CD14-positive monocyte (primary cell): ENCODE measurements around the gene ATG4C. TPM values are rescaled to one million over a fixed set of nuclear protein-coding genes. Genes with fewer than 3 reads are reported as not detected.
"Not testable (repeated sequence)": the region's sequence is repeated elsewhere in the genome, so short reads cannot be mapped to it uniquely, and the experiment has no call there.

Experiments used
- DNase-seq, 3 donors: peaks; one replicate each; pipeline ENCODE4 v3.0.0-alpha.2; 2011 to 2022
- H2AFZ ChIP-seq: 2 replicates; pipeline ENCODE4 v1.6.0; 2012; ENCODE audit warnings: mild to moderate bottlenecking, low read depth, low read length, inconsistent platforms; ENCODE audit not compliant: insufficient read depth, poor library complexity, severe bottlenecking
- H3K27ac ChIP-seq, 2 donors: 1 replicate in 1 of 2; 2 replicates in 1 of 2; pipeline ENCODE4 v1.5.1; 2012 to 2013; ENCODE audit warnings: low read length in 2 of 2, control low read depth in 1 of 2, inconsistent platforms in 1 of 2, low read depth in 1 of 2, mild to moderate bottlenecking in 1 of 2
- H3K27me3 ChIP-seq, 2 donors: one replicate each; pipeline versions ENCODE4 v1.6.0 to v1.6.1; 2011 to 2013; ENCODE audit warnings: low read length in 2 of 2; ENCODE audit not compliant: control insufficient read depth in 2 of 2, insufficient read depth in 2 of 2
- H3K36me3 ChIP-seq, 2 donors: replicated peaks in 1 of 2; 1 replicate in 1 of 2; 2 replicates in 1 of 2; pipeline versions ENCODE4 v1.5.1 to v1.6.1; 2012 to 2013; ENCODE audit warnings: low read length in 2 of 2, control low read depth in 1 of 2, inconsistent platforms in 1 of 2, mild to moderate bottlenecking in 1 of 2; ENCODE audit not compliant: insufficient read depth in 2 of 2, control insufficient read depth in 1 of 2
- H3K4me1 ChIP-seq, 2 donors: 1 replicate in 1 of 2; 2 replicates in 1 of 2; pipeline versions ENCODE4 v1.5.1 to v1.6.1; 2012 to 2013; ENCODE audit warnings: low read length in 2 of 2, control low read depth in 1 of 2, inconsistent platforms in 1 of 2, mild to moderate bottlenecking in 1 of 2, moderate library complexity in 1 of 2; ENCODE audit not compliant: insufficient read depth in 2 of 2, control insufficient read depth in 1 of 2
- H3K4me2 ChIP-seq: replicated peaks from 2 replicates; pipeline ENCODE3; 2012; ENCODE audit warnings: low read length, moderate library complexity, mild to moderate bottlenecking; ENCODE audit not compliant: poor library complexity, severe bottlenecking; ENCODE audit errors: extremely low read depth
- H3K4me3 ChIP-seq, 3 experiments: fragments of 200-600 bp in 1 of 3; sonication (generic) in 1 of 3; replicated peaks in 1 of 3; 1 replicate in 2 of 3; 2 replicates in 1 of 3; pipeline ENCODE4 v1.5.1; 2011 to 2013; ENCODE audit warnings: low read length in 3 of 3, mild to moderate bottlenecking in 3 of 3, control low read depth in 2 of 3, low read depth in 2 of 3, inconsistent platforms in 1 of 3, moderate library complexity in 1 of 3
- H3K79me2 ChIP-seq: 2 replicates; pipeline ENCODE4 v1.6.0; 2012; ENCODE audit warnings: mild to moderate bottlenecking, control low read depth, inconsistent platforms, low read length, moderate library complexity; ENCODE audit not compliant: insufficient read depth
- H3K9ac ChIP-seq: 2 replicates; pipeline ENCODE4 v1.6.0; 2017; ENCODE audit warnings: low read length, mild to moderate bottlenecking; ENCODE audit not compliant: insufficient read depth, poor library complexity, severe bottlenecking
- H3K9me3 ChIP-seq, 2 donors: replicated peaks in 1 of 2; 1 replicate in 1 of 2; 2 replicates in 1 of 2; pipeline versions ENCODE4 v1.5.1 to v1.6.1; 2012 to 2013; ENCODE audit warnings: low read length in 2 of 2, control low read depth in 1 of 2; ENCODE audit not compliant: control insufficient read depth in 1 of 2, insufficient read depth in 1 of 2
- H4K20me1 ChIP-seq: 2 replicates; pipeline ENCODE4 v1.6.0; 2012; ENCODE audit warnings: mild to moderate bottlenecking, low read length, control low read depth, moderate library complexity; ENCODE audit not compliant: insufficient read depth
- H3K27ac Mint-ChIP-seq, 7 donors: one replicate each; pipeline ENCODE4 v1.8.0; 2020; ENCODE audit warnings: mild to moderate bottlenecking in 7 of 7, mixed read lengths in 7 of 7, moderate library complexity in 6 of 7, inconsistent platforms in 2 of 7
- H3K27me3 Mint-ChIP-seq, 3 donors: one replicate each; pipeline ENCODE4 v1.8.0; 2021 to 2022; ENCODE audit warnings: low read depth in 3 of 3, mild to moderate bottlenecking in 3 of 3, mixed read lengths in 3 of 3, moderate library complexity in 3 of 3, inconsistent platforms in 1 of 3
- H3K36me3 Mint-ChIP-seq, 2 donors: one replicate each; pipeline ENCODE4 v1.8.0; 2020; ENCODE audit warnings: mixed read lengths in 2 of 2, inconsistent platforms in 1 of 2, mild to moderate bottlenecking in 1 of 2
- H3K4me1 Mint-ChIP-seq: one replicate; pipeline ENCODE4 v1.8.0; 2020; ENCODE audit warnings: mild to moderate bottlenecking, mixed read lengths
- H3K4me3 Mint-ChIP-seq, 2 donors: one replicate each; pipeline ENCODE4 v1.8.0; 2020; ENCODE audit warnings: mild to moderate bottlenecking in 2 of 2, mixed read lengths in 2 of 2, moderate library complexity in 1 of 2
- H3K9me3 Mint-ChIP-seq, 7 donors: one replicate each; pipeline ENCODE4 v1.8.0; 2020 to 2022; ENCODE audit warnings: mixed read lengths in 7 of 7, mild to moderate bottlenecking in 6 of 7, moderate library complexity in 6 of 7, inconsistent platforms in 2 of 7
- WGBS: methylation state at CpG from one replicate; pipeline ENCODE4 v1.1.5; 2013; ENCODE audit warnings: missing lambda C conversion rate; ENCODE audit not compliant: insufficient coverage; 5-methylcytosine and 5-hydroxymethylcytosine counted together
- intact Hi-C, 2 donors: fragments of 100-400 bp; cut with micrococcal nuclease; formaldehyde crosslinking; loops; one replicate each; pipeline versions ENCODE4 v1.15.0 to v1.15.1; 2023
- polyA plus RNA-seq, 3 donors: library from polyadenylated mRNA; depleted of rRNA in 1 of 3; unstranded in 2 of 3; stranded (reverse) in 1 of 3; fragments of 300-500 nt in 2 of 3; fragments of >200 nt in 1 of 3; fragmentation: Illumina TruSeq in 2 of 3; gene quantifications; 1 replicate in 2 of 3; 2 replicates in 1 of 3; pipeline ENCODE4 v1.2.3, GENCODE V29; 2012 to 2021
- TF ChIP-seq, protein P1 (sequence below): fragments of 200-600 bp; IDR thresholded peaks from one replicate; pipeline ENCODE4 v1.8.0; 2022; ENCODE audit warnings: antibody characterized with exemption, mild to moderate bottlenecking

ATG4C gene
- polyA plus RNA-seq, 3 donors = 5.7 to 19.1 (median 17.5) TPM

DNA sequence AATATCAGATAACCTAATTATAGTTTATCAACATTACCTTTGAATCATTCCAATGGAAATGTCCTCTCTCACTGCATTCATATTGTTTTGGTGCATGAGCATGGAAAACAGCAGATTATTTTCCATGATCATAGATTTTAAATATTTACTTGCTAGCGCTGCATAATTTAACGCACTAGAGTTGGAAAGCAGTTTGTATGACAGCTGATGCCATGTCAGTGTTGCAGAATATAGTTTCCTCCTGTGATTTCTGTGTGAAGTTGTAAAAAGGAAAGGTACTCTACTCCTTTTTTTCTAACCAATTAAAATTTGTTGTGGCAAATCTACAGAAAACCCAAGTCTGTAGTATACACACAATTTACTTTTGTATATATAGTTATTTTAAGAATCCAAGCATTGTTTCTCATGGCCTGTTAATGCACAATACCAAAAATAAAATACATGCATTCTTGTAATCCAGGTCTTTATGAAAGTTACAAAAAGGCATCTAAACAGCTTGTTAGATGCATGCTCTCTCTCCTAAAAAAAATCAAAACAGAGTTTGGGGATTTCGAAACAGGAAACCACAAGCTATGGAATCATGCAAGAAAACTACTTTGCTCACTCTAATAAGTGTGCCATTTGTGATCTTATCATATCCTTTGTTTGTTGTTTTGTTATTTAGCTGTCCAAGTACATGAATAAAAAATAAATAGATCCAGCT, 1.9 kb upstream of the ATG4C start:
- Mint-ChIP-seq H3K27me3 (peaks cover 2 to 10% (median 2%) of the 10 kb centered on the region in 3 donors), H3K9me3 (no peaks in the 10 kb centered on the region), H3K27ac (peak overlapping the region in 2 of 7 donors; percentile 8 to 15), H3K4me1 (peaks cover 22% of the 10 kb centered on the region), H3K36me3 (peaks cover 0 to 2% of the 10 kb centered on the region in 2 donors), H3K4me3 (no peak overlapping the region)
- intact Hi-C loops = no loop called here
- H3K9ac ChIP-seq = no peak overlapping the region
- 100% methylated on average over 1 of the region's 3 CpGs for WGBS
- no peaks in the 10 kb centered on the region for H3K9me3 ChIP-seq
- H3K27ac ChIP-seq = no peak overlapping the region
- no peaks in the 10 kb centered on the region for H3K27me3 ChIP-seq
- H3K4me2 ChIP-seq = peak overlapping the region; percentile 38
- peak overlapping the region in 1 of 3 experiments; percentile 25 for H3K4me3 ChIP-seq
- H3K4me1 ChIP-seq = peaks cover 25 to 39% of the 10 kb centered on the region in 2 donors
- TF ChIP-seq, protein P1, sequence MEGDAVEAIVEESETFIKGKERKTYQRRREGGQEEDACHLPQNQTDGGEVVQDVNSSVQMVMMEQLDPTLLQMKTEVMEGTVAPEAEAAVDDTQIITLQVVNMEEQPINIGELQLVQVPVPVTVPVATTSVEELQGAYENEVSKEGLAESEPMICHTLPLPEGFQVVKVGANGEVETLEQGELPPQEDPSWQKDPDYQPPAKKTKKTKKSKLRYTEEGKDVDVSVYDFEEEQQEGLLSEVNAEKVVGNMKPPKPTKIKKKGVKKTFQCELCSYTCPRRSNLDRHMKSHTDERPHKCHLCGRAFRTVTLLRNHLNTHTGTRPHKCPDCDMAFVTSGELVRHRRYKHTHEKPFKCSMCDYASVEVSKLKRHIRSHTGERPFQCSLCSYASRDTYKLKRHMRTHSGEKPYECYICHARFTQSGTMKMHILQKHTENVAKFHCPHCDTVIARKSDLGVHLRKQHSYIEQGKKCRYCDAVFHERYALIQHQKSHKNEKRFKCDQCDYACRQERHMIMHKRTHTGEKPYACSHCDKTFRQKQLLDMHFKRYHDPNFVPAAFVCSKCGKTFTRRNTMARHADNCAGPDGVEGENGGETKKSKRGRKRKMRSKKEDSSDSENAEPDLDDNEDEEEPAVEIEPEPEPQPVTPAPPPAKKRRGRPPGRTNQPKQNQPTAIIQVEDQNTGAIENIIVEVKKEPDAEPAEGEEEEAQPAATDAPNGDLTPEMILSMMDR = no peak
- H3K36me3 ChIP-seq = no peaks in the 10 kb centered on the region
- H2AFZ ChIP-seq = no peak overlapping the region
- H3K79me2 ChIP-seq = peaks cover 32% of the 10 kb centered on the region
- H4K20me1 ChIP-seq = peaks cover 5% of the 10 kb centered on the region
- DNase-seq = peak; percentile 15 to 38 (median 36)

DNA sequence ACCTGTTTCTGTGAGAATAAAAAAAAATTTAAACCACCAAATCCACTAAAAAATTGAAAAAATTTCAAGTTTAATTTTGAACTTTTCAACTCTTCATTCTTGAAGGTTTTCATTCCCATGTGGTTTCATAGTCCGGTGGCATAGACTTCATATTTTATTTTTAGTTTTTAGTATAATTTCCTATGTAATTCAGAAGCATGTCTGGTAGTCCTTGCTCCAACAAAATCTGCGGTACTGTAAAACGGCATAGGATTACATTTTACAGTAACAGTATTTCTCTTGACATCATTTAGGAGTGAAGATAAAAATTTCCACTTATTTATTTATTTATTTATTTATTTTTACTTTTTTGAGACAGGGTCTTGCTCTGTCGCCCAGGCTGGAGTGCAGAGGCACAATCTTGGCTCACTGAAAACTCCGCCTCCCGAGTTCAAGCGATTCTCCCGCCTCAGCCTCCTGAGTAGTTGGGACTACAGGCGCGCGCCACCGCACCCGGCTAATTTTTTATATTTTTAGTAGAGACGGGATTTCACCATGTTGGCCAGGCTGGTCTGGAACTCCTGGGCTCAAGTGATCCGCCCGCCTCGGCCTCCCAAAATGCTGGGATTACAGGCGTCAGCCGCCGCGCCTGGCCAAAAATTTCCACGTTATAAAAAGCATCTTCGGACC, 1.3 kb upstream of the ATG4C start:
- Histone ChIP-seq H3K79me2 (peaks cover 38% of the 10 kb centered on the region), H3K4me3 (peak overlapping the region in 2 of 3 experiments; percentile 72 to 99), H3K4me2 (peak overlapping the region; percentile 90), H2AFZ (peak overlapping the region; percentile 100), H3K4me1 (peaks cover 25 to 39% of the 10 kb centered on the region in 2 donors)
- H3K9ac ChIP-seq, intact Hi-C loops, H3K9me3 ChIP-seq, H3K27me3 ChIP-seq, H3K36me3 Mint-ChIP-seq, H3K27ac ChIP-seq, H3K9me3 Mint-ChIP-seq, DNase-seq, H3K4me3 Mint-ChIP-seq, H4K20me1 ChIP-seq, H3K36me3 ChIP-seq: not testable (repeated sequence)
- Mint-ChIP-seq H3K27ac (peak overlapping the region in 2 of 7 donors; percentile 7 to 15), H3K4me1 (peaks cover 22% of the 10 kb centered on the region), H3K27me3 (peaks cover 2 to 10% (median 2%) of the 10 kb centered on the region in 3 donors)
- 96% methylated on average over 18 of the region's 23 CpGs for WGBS
